DND-41 (cell line): ENCODE data around the gene ZSCAN18.

ENCODE experiments used
- ATAC-seq: fragments of 200-7000 bp; cut with Tn5 transposase; 3 replicates; pipeline ENCODE4 v1.9.1; 2021; ENCODE audit warnings: low read depth; ENCODE audit not compliant: insufficient read depth
- DNase-seq: peaks from one replicate; pipeline ENCODE4 v3.0.0-alpha.2; 2020
- H2AFZ ChIP-seq: 2 replicates; pipeline ENCODE4 v1.6.0; 2012; ENCODE audit warnings: low read depth, low read length
- H3K27ac ChIP-seq: 2 replicates; pipeline ENCODE4 v1.5.1; 2012; ENCODE audit warnings: low read length, inconsistent platforms
- H3K27me3 ChIP-seq: fragments of 200-600 bp; sonication (generic); 2 replicates; pipeline ENCODE4 v1.6.0; 2012; ENCODE audit warnings: low read length, mild to moderate bottlenecking, inconsistent platforms; ENCODE audit not compliant: insufficient read depth, poor library complexity
- H3K36me3 ChIP-seq: 2 replicates; pipeline ENCODE4 v1.5.1; 2012; ENCODE audit warnings: low read length, inconsistent platforms; ENCODE audit not compliant: insufficient read depth
- H3K4me1 ChIP-seq: 2 replicates; pipeline ENCODE4 v1.5.1; 2012; ENCODE audit warnings: mild to moderate bottlenecking, low read length; ENCODE audit not compliant: insufficient read depth
- H3K4me2 ChIP-seq: 2 replicates; pipeline ENCODE4 v1.6.0; 2012; ENCODE audit warnings: mild to moderate bottlenecking, moderate library complexity, low read length, inconsistent platforms; ENCODE audit not compliant: insufficient read depth
- H3K4me3 ChIP-seq, 2 experiments: fragments of 200-600 bp in 1 of 2; shearing (Covaris generic) in 1 of 2; 2 replicates each; pipeline ENCODE4 v1.5.1; 2012 to 2016; ENCODE audit warnings: inconsistent platforms in 2 of 2, low read length in 2 of 2, mild to moderate bottlenecking in 2 of 2, low read depth in 1 of 2, moderate library complexity in 1 of 2
- H3K79me2 ChIP-seq: 2 replicates; pipeline ENCODE4 v1.6.0; 2012; ENCODE audit warnings: low read length, inconsistent platforms; ENCODE audit not compliant: insufficient read depth
- H3K9ac ChIP-seq: 2 replicates; pipeline ENCODE4 v1.6.0; 2012; ENCODE audit warnings: low read depth, mild to moderate bottlenecking, inconsistent platforms, low read length, moderate library complexity
- H3K9me3 ChIP-seq: 2 replicates; pipeline ENCODE4 v1.5.1; 2012; ENCODE audit warnings: low read length, moderate library complexity, mild to moderate bottlenecking, inconsistent platforms; ENCODE audit not compliant: insufficient read depth, severe bottlenecking
- H4K20me1 ChIP-seq: 2 replicates; pipeline ENCODE4 v1.6.0; 2012; ENCODE audit warnings: low read length; ENCODE audit not compliant: insufficient read depth
- EZH2 ChIP-seq: IDR thresholded peaks from 3 replicates; pipeline ENCODE4 v1.6.1; 2012; ENCODE audit warnings: borderline replicate concordance, low read depth, mild to moderate bottlenecking, moderate library complexity, low read length, inconsistent platforms; ENCODE audit not compliant: severe bottlenecking
- TF ChIP-seq, protein P1 (sequence below): IDR thresholded peaks from 2 replicates; pipeline ENCODE4 v1.5.1; 2012; ENCODE audit warnings: borderline replicate concordance, low read length, moderate library complexity, mild to moderate bottlenecking; ENCODE audit not compliant: poor library complexity, severe bottlenecking; ENCODE audit errors: extremely low read depth

Gene ZSCAN18

DNA sequence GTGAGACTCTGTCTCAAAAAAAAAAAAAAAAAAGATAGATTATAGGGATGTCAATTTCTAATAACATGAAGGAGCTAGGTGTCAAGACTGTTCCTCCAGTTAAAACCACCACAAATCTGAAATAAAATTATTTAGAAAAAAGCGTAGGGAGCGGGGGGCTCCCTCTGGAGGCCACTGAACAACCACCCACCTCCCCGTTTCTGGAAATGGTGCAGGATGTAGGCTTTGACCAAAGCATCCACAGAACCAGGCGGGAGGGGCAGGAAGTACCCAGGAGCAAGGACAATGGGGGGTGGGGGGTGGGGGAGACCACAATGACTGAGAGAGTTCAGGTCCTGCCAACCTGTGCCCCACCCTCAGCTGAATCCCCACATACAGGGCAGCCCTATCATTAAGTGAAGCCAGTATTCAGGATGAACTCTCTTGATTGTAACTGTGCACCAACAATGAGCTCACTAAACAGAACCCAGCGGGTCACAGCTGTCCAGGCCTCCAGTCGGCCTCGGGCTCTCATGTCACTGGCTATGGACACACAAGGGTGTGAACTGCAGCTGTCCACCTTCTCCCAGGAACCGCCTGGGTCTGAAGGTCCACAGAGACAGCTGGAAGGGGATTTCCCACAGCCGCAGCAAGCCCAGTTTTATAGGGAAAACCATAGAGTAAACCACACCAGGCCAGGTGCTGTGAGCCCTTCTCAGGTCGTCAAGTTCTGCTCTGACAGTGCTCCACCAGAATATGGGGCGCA, 6.6 kb downstream of the ZSCAN18 start:
- Histone ChIP-seq H3K36me3 (peaks cover 41% of the 10 kb centered on the region), H3K9ac (no peak overlapping the region), H3K4me3 (no peak overlapping the region), H3K9me3 (peaks cover 12% of the 10 kb centered on the region), H3K4me2 (no peak overlapping the region), H3K27me3 (no peaks in the 10 kb centered on the region), H3K4me1 (0 out of 2 replicates have a peak, but pooled peaks cover 3% of the 10 kb centered on the region), H3K27ac (no peak overlapping the region), H3K79me2 (peaks cover 15% of the 10 kb centered on the region), H4K20me1 (no peaks in the 10 kb centered on the region), H2AFZ (no peak overlapping the region)
- ATAC-seq (no peak), DNase-seq (no peak)
- TF ChIP-seq EZH2, result no peak
- TF ChIP-seq, protein P1, sequence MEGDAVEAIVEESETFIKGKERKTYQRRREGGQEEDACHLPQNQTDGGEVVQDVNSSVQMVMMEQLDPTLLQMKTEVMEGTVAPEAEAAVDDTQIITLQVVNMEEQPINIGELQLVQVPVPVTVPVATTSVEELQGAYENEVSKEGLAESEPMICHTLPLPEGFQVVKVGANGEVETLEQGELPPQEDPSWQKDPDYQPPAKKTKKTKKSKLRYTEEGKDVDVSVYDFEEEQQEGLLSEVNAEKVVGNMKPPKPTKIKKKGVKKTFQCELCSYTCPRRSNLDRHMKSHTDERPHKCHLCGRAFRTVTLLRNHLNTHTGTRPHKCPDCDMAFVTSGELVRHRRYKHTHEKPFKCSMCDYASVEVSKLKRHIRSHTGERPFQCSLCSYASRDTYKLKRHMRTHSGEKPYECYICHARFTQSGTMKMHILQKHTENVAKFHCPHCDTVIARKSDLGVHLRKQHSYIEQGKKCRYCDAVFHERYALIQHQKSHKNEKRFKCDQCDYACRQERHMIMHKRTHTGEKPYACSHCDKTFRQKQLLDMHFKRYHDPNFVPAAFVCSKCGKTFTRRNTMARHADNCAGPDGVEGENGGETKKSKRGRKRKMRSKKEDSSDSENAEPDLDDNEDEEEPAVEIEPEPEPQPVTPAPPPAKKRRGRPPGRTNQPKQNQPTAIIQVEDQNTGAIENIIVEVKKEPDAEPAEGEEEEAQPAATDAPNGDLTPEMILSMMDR, result no peak

DNA sequence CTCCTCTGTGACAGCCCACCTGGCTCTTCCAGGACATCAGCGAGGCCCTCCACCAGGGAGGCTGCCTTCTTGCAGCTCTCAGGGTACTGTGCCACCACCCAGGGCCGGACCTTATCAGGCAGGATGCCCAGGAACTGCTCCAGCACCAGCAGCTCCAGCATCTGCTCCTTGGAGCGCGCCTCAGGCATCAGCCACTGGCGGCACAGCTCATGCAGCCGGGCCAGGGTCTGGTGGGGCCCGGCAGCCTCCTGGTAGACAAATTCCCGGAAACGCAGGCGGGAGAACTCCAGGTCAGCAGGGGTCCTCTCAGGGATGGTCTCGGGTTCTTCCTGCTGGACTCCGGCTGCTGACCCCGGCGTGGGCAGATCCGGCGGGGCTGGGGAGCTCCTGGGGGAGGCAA, 8.2 kb downstream of the ZSCAN18 start:
- H4K20me1 ChIP-seq, result no peaks in the 10 kb centered on the region
- H3K9ac ChIP-seq, result no peak overlapping the region
- H3K9me3 ChIP-seq, result peaks cover 25% of the 10 kb centered on the region
- no peak overlapping the region for H2AFZ ChIP-seq
- no peak for ATAC-seq
- H3K27me3 ChIP-seq, result no peaks in the 10 kb centered on the region
- no peak overlapping the region for H3K4me2 ChIP-seq
- H3K36me3 ChIP-seq, result peaks cover 51% of the 10 kb centered on the region
- no peak for DNase-seq
- H3K4me1 ChIP-seq, result no peaks in the 10 kb centered on the region
- no peak for TF ChIP-seq EZH2
- TF ChIP-seq, protein P1, result no peak
- H3K4me3 ChIP-seq, result no peak overlapping the region
- no peaks in the 10 kb centered on the region for H3K79me2 ChIP-seq
- no peak overlapping the region for H3K27ac ChIP-seq

DNA sequence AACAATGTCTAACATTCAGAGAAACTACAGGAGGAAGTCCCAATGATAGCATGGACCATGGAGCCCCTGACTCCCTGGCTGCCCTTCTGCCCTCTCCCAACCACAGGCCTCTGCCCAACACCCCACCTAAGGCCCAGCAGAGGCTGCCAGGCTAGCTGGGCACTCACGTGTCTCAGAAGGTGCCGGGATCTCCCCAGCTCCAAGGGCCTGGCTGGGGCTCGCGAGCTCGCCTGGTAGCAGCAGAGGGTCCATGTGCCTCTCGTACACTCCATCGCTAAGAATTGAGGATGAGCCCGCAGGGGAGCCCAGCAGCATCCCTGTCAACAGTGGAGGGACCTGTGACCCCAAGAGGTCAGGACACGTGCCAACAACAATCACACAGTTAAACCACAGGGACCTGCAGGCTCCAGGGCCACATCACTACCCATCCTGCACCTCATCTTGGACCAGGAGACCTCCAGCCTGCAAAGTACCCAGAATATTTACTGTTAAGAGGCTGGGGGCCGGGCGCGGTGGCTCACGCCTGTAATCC, 9.4 kb downstream of the ZSCAN18 start:
- DNase-seq (no peak), ATAC-seq (no peak; the same call in 2 of the 3 replicates)
- peaks cover 63% of the 10 kb centered on the region for H3K36me3 ChIP-seq
- H3K27ac ChIP-seq, result no peak overlapping the region
- peaks cover 36% of the 10 kb centered on the region for H3K9me3 ChIP-seq
- no peaks in the 10 kb centered on the region for H3K4me1 ChIP-seq
- no peaks in the 10 kb centered on the region for H3K79me2 ChIP-seq
- TF ChIP-seq, protein P1, result no peak
- TF ChIP-seq EZH2, result no peak
- H3K4me3 ChIP-seq, result no peak overlapping the region
- no peaks in the 10 kb centered on the region for H3K27me3 ChIP-seq
- no peak overlapping the region for H2AFZ ChIP-seq
- no peak overlapping the region for H3K9ac ChIP-seq
- no peak overlapping the region for H3K4me2 ChIP-seq
- H4K20me1 ChIP-seq, result no peaks in the 10 kb centered on the region
